ENCODE data around the gene PRICKLE3.

The PRICKLE3 gene

GRCh38 chrX:49163555-49164419 lies 22.4 kb downstream of the PRICKLE3 start:
- peak; percentile 87 for DNase-seq (ENCODE audit: low spot score)
- TF ChIP-seq CTCF (IDR thresholded peaks at IDR 0.05; ENCODE audit: extremely low read depth, missing control alignments) = peak; percentile 62

GRCh38 chrX:49162620-49163019 lies 23.6 kb downstream of the PRICKLE3 start, which contains the start of gene MAGIX:
MAGIX (plus strand) TSS chrX:49162758; CDS start chrX:49162890, 132 bp downstream.
- TF ChIP-seq CTCF (IDR thresholded peaks at IDR 0.05; ENCODE audit: extremely low read depth, missing control alignments) = no peak
- no peak for DNase-seq (ENCODE audit: low spot score)

- DNase-seq (ENCODE audit: low spot score) = no peak
Measured at GRCh38 chrX:49161632-49162031, 24.5 kb downstream of the PRICKLE3 start.

GRCh38 chrX:49160908-49161307 lies 25.3 kb downstream of the PRICKLE3 start:
- TF ChIP-seq CTCF (IDR thresholded peaks at IDR 0.05; ENCODE audit: extremely low read depth, missing control alignments) = no peak
- no peak for DNase-seq (ENCODE audit: low spot score)

More at GRCh38 chrX:49161632-49162031, 24.5 kb downstream of the PRICKLE3 start:
- TF ChIP-seq CTCF (IDR thresholded peaks at IDR 0.05; ENCODE audit: extremely low read depth, missing control alignments) = no peak

- TF ChIP-seq CTCF (IDR thresholded peaks at IDR 0.05; ENCODE audit: extremely low read depth, missing control alignments) = no peak
- no peak for DNase-seq (ENCODE audit: low spot score)
Measured at GRCh38 chrX:49157194-49157593, 29.0 kb downstream of the PRICKLE3 start.

- DNase-seq (ENCODE audit: low spot score) = peak; percentile 87
- peak; percentile 53 for TF ChIP-seq CTCF (IDR thresholded peaks at IDR 0.05; ENCODE audit: extremely low read depth, missing control alignments)
Measured at GRCh38 chrX:49155900-49156837, 30.0 kb downstream of the PRICKLE3 start.
